ENCODE results near the gene SDF2.

SDF2 gene

DNA sequence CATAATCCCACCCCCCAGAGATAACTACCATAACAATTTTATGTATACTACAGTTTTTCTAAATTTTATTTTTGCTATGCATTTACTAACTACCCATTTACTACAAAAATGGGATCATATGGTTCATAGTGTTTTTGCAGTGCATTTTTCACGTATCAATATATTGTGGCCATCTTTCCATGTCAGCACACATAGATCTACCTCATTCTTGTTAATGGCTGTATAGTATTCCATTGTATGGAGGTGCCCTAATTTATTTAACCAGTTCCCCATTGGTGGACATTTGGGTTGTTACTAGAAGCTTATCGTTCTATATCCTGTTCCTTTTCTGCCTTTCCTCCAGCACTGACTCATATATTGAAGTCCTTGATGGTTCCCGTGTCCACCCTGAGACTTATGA is 27.3 kb upstream of the SDF2 start:
- Histone ChIP-seq H3K9me3 (no peaks in the 10 kb centered on the region), H3K27me3 (no peaks in the 10 kb centered on the region), H3K4me1 (ENCODE audit: control insufficient read depth in 1 of 2, insufficient read depth in 1 of 2, low read depth in 1 of 2, low read length in 1 of 2) (no peaks in the 10 kb centered on the region), H3K4me3 (ENCODE audit: low read depth in 1 of 2, low read length in 1 of 2) (no peak overlapping the region), H3K27ac (no peak overlapping the region), H3K36me3 (peaks cover 100% of the 10 kb centered on the region)
- TF ChIP-seq, protein P1, sequence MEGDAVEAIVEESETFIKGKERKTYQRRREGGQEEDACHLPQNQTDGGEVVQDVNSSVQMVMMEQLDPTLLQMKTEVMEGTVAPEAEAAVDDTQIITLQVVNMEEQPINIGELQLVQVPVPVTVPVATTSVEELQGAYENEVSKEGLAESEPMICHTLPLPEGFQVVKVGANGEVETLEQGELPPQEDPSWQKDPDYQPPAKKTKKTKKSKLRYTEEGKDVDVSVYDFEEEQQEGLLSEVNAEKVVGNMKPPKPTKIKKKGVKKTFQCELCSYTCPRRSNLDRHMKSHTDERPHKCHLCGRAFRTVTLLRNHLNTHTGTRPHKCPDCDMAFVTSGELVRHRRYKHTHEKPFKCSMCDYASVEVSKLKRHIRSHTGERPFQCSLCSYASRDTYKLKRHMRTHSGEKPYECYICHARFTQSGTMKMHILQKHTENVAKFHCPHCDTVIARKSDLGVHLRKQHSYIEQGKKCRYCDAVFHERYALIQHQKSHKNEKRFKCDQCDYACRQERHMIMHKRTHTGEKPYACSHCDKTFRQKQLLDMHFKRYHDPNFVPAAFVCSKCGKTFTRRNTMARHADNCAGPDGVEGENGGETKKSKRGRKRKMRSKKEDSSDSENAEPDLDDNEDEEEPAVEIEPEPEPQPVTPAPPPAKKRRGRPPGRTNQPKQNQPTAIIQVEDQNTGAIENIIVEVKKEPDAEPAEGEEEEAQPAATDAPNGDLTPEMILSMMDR (IDR thresholded peaks at IDR 0.05), result no peak

DNA sequence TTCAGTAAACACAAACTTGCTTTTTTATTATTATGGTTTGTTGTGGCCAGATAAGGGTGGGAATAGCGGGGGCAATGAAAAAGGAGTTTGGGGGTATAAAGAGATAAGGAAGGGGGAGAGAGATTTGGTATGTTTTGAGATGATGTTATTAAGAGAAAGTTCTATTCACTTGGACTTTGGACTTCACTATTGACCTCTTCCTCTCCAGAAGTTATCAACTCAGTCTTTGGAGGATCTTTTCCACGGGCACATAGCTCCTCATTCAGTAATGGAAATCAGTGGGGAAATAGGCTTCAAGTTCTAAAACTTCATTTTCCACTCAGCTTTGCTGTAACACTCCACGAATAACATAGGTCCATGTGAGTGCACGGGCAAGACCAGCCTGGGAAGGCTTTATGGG is 26.8 kb upstream of the SDF2 start:
- TF ChIP-seq, protein P1 (IDR thresholded peaks at IDR 0.05), result no peak
- no peaks in the 10 kb centered on the region for H3K27me3 ChIP-seq
- H3K9me3 ChIP-seq, result no peaks in the 10 kb centered on the region
- no peak overlapping the region for H3K4me3 ChIP-seq (ENCODE audit: low read depth in 1 of 2, low read length in 1 of 2)
- no peaks in the 10 kb centered on the region for H3K4me1 ChIP-seq (ENCODE audit: control insufficient read depth in 1 of 2, insufficient read depth in 1 of 2, low read depth in 1 of 2, low read length in 1 of 2)
- H3K27ac ChIP-seq, result no peak overlapping the region
- H3K36me3 ChIP-seq, result peaks cover 100% of the 10 kb centered on the region

DNA sequence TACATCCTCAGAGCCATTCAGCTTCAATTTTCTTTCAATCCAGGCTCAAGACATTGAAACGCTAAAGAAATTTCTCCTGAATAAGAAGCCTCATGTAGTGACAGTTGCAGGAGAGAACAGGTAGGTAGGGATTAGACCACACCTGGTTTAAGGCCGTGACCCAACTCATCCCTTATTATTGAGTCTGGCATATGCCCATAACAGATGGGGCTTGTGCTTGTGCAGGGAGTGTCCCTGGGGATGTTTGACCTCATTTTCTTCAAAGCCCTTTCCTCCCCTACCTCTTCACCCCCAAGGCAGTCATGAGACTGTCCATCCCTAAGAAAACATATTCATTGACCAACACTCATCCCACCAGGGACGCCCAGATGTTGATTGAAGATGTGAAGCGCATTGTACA is 24.6 kb upstream of the SDF2 start:
- Histone ChIP-seq H3K4me1 (ENCODE audit: control insufficient read depth in 1 of 2, insufficient read depth in 1 of 2, low read depth in 1 of 2, low read length in 1 of 2) (no peaks in the 10 kb centered on the region), H3K27ac (no peak overlapping the region), H3K27me3 (no peaks in the 10 kb centered on the region), H3K4me3 (ENCODE audit: low read depth in 1 of 2, low read length in 1 of 2) (no peak overlapping the region), H3K9me3 (no peaks in the 10 kb centered on the region), H3K36me3 (peaks cover 100% of the 10 kb centered on the region)
- TF ChIP-seq, protein P1 (IDR thresholded peaks at IDR 0.05), result no peak

DNA sequence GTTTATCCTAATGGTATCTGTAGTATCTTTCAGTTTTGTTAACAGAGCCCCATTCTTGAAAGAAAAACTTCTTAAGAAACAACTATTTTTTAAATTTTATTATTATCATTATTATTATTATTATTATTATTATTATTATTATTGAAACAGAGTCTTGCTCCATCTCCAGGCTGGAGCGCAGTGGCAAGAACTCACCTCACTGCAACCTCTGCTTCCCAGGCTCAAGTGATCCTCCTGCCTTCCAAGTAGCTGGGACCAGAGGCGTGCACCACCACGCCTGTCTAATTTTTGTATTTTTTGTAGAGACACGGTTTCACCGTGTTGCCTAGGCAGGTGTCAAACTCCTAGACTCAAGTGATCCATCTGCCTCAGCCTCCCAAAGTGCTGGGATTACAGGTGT is 23.7 kb upstream of the SDF2 start:
- no peaks in the 10 kb centered on the region for H3K27me3 ChIP-seq
- no peaks in the 10 kb centered on the region for H3K9me3 ChIP-seq
- peaks cover 100% of the 10 kb centered on the region for H3K36me3 ChIP-seq
- no peaks in the 10 kb centered on the region for H3K4me1 ChIP-seq (ENCODE audit: control insufficient read depth in 1 of 2, insufficient read depth in 1 of 2, low read depth in 1 of 2, low read length in 1 of 2)
- TF ChIP-seq, protein P1 (IDR thresholded peaks at IDR 0.05), result no peak
- H3K4me3 ChIP-seq (ENCODE audit: low read depth in 1 of 2, low read length in 1 of 2), result no peak overlapping the region
- no peak overlapping the region for H3K27ac ChIP-seq

DNA sequence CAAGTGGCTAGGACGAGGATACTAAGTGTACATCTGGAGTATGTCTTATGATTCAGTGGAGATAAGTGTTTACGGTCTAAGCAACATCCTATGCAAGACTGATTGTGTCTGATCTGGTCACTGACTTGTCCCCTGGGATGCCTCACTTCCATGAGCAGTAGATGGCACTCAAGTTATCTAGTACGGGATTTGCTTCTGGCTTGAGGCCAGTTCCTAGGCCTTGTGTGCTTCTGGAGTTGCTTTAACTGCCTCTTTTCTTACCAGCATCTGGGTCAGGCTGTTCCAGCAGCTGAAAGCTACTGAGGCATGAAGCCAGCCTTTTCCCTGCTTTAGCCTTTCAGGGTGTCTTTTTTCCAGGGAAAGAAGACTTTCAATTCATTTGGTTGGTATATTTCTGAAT is 23.3 kb upstream of the SDF2 start:
- Histone ChIP-seq H3K9me3 (no peaks in the 10 kb centered on the region), H3K27me3 (no peaks in the 10 kb centered on the region), H3K4me3 (ENCODE audit: low read depth in 1 of 2, low read length in 1 of 2) (no peak overlapping the region), H3K27ac (no peak overlapping the region), H3K4me1 (ENCODE audit: control insufficient read depth in 1 of 2, insufficient read depth in 1 of 2, low read depth in 1 of 2, low read length in 1 of 2) (no peaks in the 10 kb centered on the region), H3K36me3 (peaks cover 100% of the 10 kb centered on the region)
- TF ChIP-seq, protein P1 (IDR thresholded peaks at IDR 0.05), result no peak

DNA sequence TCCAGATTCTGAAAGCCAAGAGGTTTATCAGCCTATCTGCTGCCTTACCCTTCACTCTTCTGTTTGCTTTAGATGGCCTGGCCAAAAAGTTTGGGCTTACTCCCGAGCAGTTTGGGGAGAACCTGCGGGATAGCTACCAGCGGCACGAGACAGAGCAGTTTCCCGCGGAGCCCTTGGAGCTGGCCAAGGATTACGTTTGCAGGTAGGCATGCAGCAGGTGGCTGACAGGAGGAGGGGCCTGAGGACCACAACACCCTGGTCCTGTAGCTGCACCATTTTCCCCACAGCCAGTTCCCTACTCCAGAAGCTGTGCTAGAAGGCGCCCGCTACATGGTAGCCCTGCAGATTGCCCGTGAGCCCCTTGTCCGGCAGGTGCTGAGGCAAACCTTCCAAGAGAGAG is 20.9 kb upstream of the SDF2 start:
- peaks cover 100% of the 10 kb centered on the region for H3K36me3 ChIP-seq

More for the DNA sequence above, 20.9 kb upstream of the SDF2 start:
- Histone ChIP-seq H3K4me3 (ENCODE audit: low read depth in 1 of 2, low read length in 1 of 2) (no peak overlapping the region), H3K9me3 (no peaks in the 10 kb centered on the region), H3K27me3 (no peaks in the 10 kb centered on the region), H3K4me1 (ENCODE audit: control insufficient read depth in 1 of 2, insufficient read depth in 1 of 2, low read depth in 1 of 2, low read length in 1 of 2) (no peaks in the 10 kb centered on the region), H3K27ac (no peak overlapping the region)
- TF ChIP-seq, protein P1 (IDR thresholded peaks at IDR 0.05), result no peak

Measured in neutrophil (primary cell).